K562 (cell line): ENCODE results near the gene DYNLT4. TPM values are rescaled to one million over a fixed set of nuclear protein-coding genes. Genes with fewer than 3 reads are reported as not detected.

ENCODE experiments used
- ATAC-seq: fragments of 200-7000 bp; cut with Tn5 transposase; 3 replicates; pipeline ENCODE4 v1.9.1; 2020; ENCODE audit warnings: moderate library complexity
- BruUV-seq: library from RNA; stranded (reverse); fragments of 400-500 nt; replicated peaks from 2 replicates; lab custom pipeline; 2021; lab: Mats Ljungman, UMichigan
- CTCF ChIA-PET: fragments of 300-600 bp; formaldehyde crosslinking; extraction: SDS; loops from one replicate; lab custom pipeline; 2021; ENCODE audit warnings: low intra/inter-chr PET ratio; lab: Yijun Ruan, JAX
- POLR2A ChIA-PET: fragments of 300-600, 350-650 bp; sonication (Branson Sonifier 250); formaldehyde crosslinking; extraction: SDS; loops from one replicate; lab custom pipeline; 2021; ENCODE audit warnings: antibody characterized with exemption, inconsistent platforms; lab: Yijun Ruan, JAX
- DNase-seq, 4 experiments: peaks; one replicate each; pipeline versions ENCODE4 v3.0.0 to v3.0.0-alpha.2; 2011 to 2018; ENCODE audit warnings: low spot score in 3 of 4, mixed read lengths in 3 of 4; ENCODE audit errors: extremely low read depth in 1 of 4
- FAIRE-seq: peaks from 2 replicates; lab custom pipeline; 2011; peaks lifted over from hg19 to GRCh38; lab: Jason Lieb, UNC
- H2AFZ ChIP-seq: 2 replicates; pipeline ENCODE4 v1.6.0; 2011; ENCODE audit warnings: low read depth, low read length, control low read depth, inconsistent platforms
- H3K27ac ChIP-seq: fragments of 200-600 bp; 3 replicates; pipeline ENCODE4 v1.8.0; 2011; ENCODE audit warnings: low read depth, mild to moderate bottlenecking, control low read depth, inconsistent platforms, low read length, moderate library complexity, mixed read lengths; ENCODE audit errors: extremely low read depth
- H3K27me3 ChIP-seq, 2 experiments: fragments of 300-600 bp in 1 of 2; 2 replicates in 1 of 2; 3 replicates in 1 of 2; pipeline versions ENCODE4 v1.6.0 to v1.8.0; 2011; ENCODE audit warnings: inconsistent platforms in 2 of 2, low read length in 2 of 2, mild to moderate bottlenecking in 1 of 2, mixed read lengths in 1 of 2, moderate library complexity in 1 of 2; ENCODE audit not compliant: control insufficient read depth in 2 of 2, insufficient read depth in 2 of 2
- H3K36me3 ChIP-seq: fragments of 300-600 bp; 3 replicates; pipeline ENCODE4 v1.8.0; 2011; ENCODE audit warnings: mild to moderate bottlenecking, low read length, inconsistent platforms; ENCODE audit not compliant: control insufficient read depth, insufficient read depth
- H3K4me1 ChIP-seq, 2 experiments: fragments of 200-600 bp in 1 of 2; replicated peaks in 1 of 2; 2 replicates in 1 of 2; 3 replicates in 1 of 2; pipeline versions ENCODE4 v1.5.1 to v1.8.0; 2011; ENCODE audit warnings: inconsistent platforms in 2 of 2, low read length in 2 of 2, mild to moderate bottlenecking in 1 of 2, mixed read lengths in 1 of 2, moderate library complexity in 1 of 2; ENCODE audit not compliant: control insufficient read depth in 2 of 2, insufficient read depth in 2 of 2
- H3K4me2 ChIP-seq: 2 replicates; pipeline ENCODE4 v1.6.1; 2011; ENCODE audit warnings: low read length, control low read depth, inconsistent platforms, mixed read lengths; ENCODE audit not compliant: insufficient read depth
- H3K4me3 ChIP-seq: fragments of 200-600 bp; sonication (generic), shearing (Covaris generic); 2 replicates; pipeline ENCODE4 v1.5.1; 2016; ENCODE audit warnings: control low read depth, inconsistent platforms
- H3K79me2 ChIP-seq: fragments of 200-600 bp; 3 replicates; pipeline ENCODE4 v1.8.0; 2011; ENCODE audit warnings: low read length, inconsistent platforms; ENCODE audit not compliant: control insufficient read depth, insufficient read depth
- H3K9ac ChIP-seq, 2 experiments: 2 replicates each; pipeline versions ENCODE4 v1.6.0 to v1.6.1; 2011; ENCODE audit warnings: low read depth in 2 of 2, low read length in 2 of 2, control low read depth in 1 of 2, inconsistent platforms in 1 of 2, mild to moderate bottlenecking in 1 of 2, mixed read lengths in 1 of 2; ENCODE audit not compliant: insufficient read depth in 1 of 2
- H3K9me1 ChIP-seq: one replicate; pipeline ENCODE4 v1.6.0; 2011; ENCODE audit warnings: inconsistent platforms, mild to moderate bottlenecking, low read length, moderate library complexity; ENCODE audit not compliant: control insufficient read depth, insufficient read depth
- H3K9me3 ChIP-seq: replicated peaks from 2 replicates; pipeline ENCODE4 v1.5.1; 2011; ENCODE audit warnings: low read depth, low read length, inconsistent platforms; ENCODE audit not compliant: control insufficient read depth, insufficient read depth
- H4K20me1 ChIP-seq: replicated peaks from 2 replicates; pipeline ENCODE4 v1.6.1; 2011; ENCODE audit warnings: low read length, inconsistent platforms, mixed read lengths; ENCODE audit not compliant: control insufficient read depth, insufficient read depth
- ARID2 ChIP-seq: fragments of 450-650 bp; IDR thresholded peaks from 2 replicates; pipeline ENCODE4 v1.6.1; 2017; ENCODE audit warnings: antibody characterized with exemption, mild to moderate bottlenecking
- HDAC2 ChIP-seq: fragments of 450-650 bp; IDR thresholded peaks from 2 replicates; pipeline ENCODE4 v1.6.1; 2016; ENCODE audit warnings: mild to moderate bottlenecking
- MEF2A ChIP-seq: IDR thresholded peaks from 2 replicates; pipeline ENCODE4 v1.6.1; 2011; ENCODE audit warnings: low read depth, mild to moderate bottlenecking, low read length, moderate library complexity; ENCODE audit not compliant: control insufficient read depth
- MYNN ChIP-seq, 2 experiments: sonication (generic); formaldehyde crosslinking in 1 of 2; IDR thresholded peaks; 2 replicates each; pipeline versions ENCODE4 v1.5.0 to v1.6.1; 2016 to 2020; ENCODE audit warnings: antibody characterized with exemption in 1 of 2, missing genetic modification reagents in 1 of 2
- RBM17 ChIP-seq: fragments of 200-400 bp; formaldehyde crosslinking; IDR thresholded peaks from 2 replicates; pipeline ENCODE4 v1.6.1; 2017; ENCODE audit warnings: low read depth, mild to moderate bottlenecking, low read length, borderline replicate concordance
- SIN3B ChIP-seq: fragments of 450-650 bp; IDR thresholded peaks from 2 replicates; pipeline ENCODE4 v1.6.1; 2017; ENCODE audit warnings: low read depth, mild to moderate bottlenecking, moderate library complexity
- SP1 ChIP-seq: sonication (generic); formaldehyde crosslinking; IDR thresholded peaks from 2 replicates; pipeline ENCODE4 v1.8.1; 2022; ENCODE audit warnings: mild to moderate bottlenecking, missing genetic modification reagents
- STAT5A ChIP-seq: IDR thresholded peaks from 2 replicates; pipeline ENCODE4 v1.6.1; 2012; ENCODE audit warnings: low read length, inconsistent platforms, borderline replicate concordance
- TCF7 ChIP-seq: sonication (generic); IDR thresholded peaks from 2 replicates; pipeline ENCODE4 v1.6.1; 2016; ENCODE audit warnings: antibody characterized with exemption, borderline replicate concordance
- TEAD4 ChIP-seq, 2 experiments: sonication (generic) in 1 of 2; formaldehyde crosslinking in 1 of 2; IDR thresholded peaks; 2 replicates each; pipeline versions ENCODE4 v1.6.1 to v1.8.0; 2012 to 2022; ENCODE audit warnings: borderline replicate concordance in 1 of 2, inconsistent platforms in 1 of 2, low read length in 1 of 2, mild to moderate bottlenecking in 1 of 2, missing genetic modification reagents in 1 of 2
- XRCC5 ChIP-seq: fragments of 200-400 bp; formaldehyde crosslinking; IDR thresholded peaks from 2 replicates; pipeline ENCODE4 v1.6.1; 2017; ENCODE audit warnings: low read depth, mild to moderate bottlenecking, low read length
- ZFP30 ChIP-seq: fragments of 250-450 bp; sonication (Bioruptor Pico); IDR thresholded peaks from 2 replicates; pipeline ENCODE4 v1.8.0; 2022; ENCODE audit warnings: moderate library complexity, mild to moderate bottlenecking, inconsistent platforms, borderline replicate concordance
- ZNF143 ChIP-seq: sonication (generic); formaldehyde crosslinking; IDR thresholded peaks from 2 replicates; pipeline ENCODE4 v1.9.0; 2022; ENCODE audit warnings: mild to moderate bottlenecking, missing genetic modification reagents
- ZNF431 ChIP-seq: sonication (generic); formaldehyde crosslinking; IDR thresholded peaks from 2 replicates; pipeline ENCODE4 v1.8.0; 2022; ENCODE audit warnings: mild to moderate bottlenecking, missing genetic modification reagents
- ZNF778 ChIP-seq: fragments of 450-650 bp; formaldehyde crosslinking; IDR thresholded peaks from 2 replicates; pipeline ENCODE4 v1.4.0; 2020; ENCODE audit warnings: mild to moderate bottlenecking, moderate library complexity
- WGBS: fragments of 100-300 bp; shearing (Covaris generic); methylation state at CpG from one replicate; pipeline ENCODE4 v1.1.6; 2016; ENCODE audit warnings: low coverage, mixed read lengths; ENCODE audit not compliant: insufficient coverage; ENCODE audit errors: missing lambda C conversion rate; 5-methylcytosine and 5-hydroxymethylcytosine counted together
- in situ Hi-C: fragments of 300-500 bp; cut with MboI; formaldehyde crosslinking; loops from 4 replicates; pipeline ENCODE4 v1.15.0; 2018; ENCODE audit warnings: inconsistent platforms, mixed read lengths
- intact Hi-C: fragments of 100-400 bp; cut with micrococcal nuclease; formaldehyde crosslinking; loops from 2 replicates; pipeline ENCODE4 v1.14.2; 2022
- polyA plus RNA-seq, 8 experiments: library from polyadenylated mRNA; depleted of rRNA in 4 of 8; stranded (reverse) in 5 of 8; unstranded in 3 of 8; fragments of >200 nt; fragmentation: Nextera tagmentation in 2 of 8; fragmentation: Illumina TruSeq in 1 of 8; extraction: Ambion mirVana in 2 of 8; extraction: Trizol in 1 of 8; gene quantifications; 2 replicates each; pipeline versions ENCODE4 v1.2.1 to v1.2.3, GENCODE V29; 2011 to 2014; ENCODE audit warnings: inconsistent platforms in 1 of 8, missing spikeins in 1 of 8
- total RNA-seq, 7 experiments: library from RNA; depleted of rRNA in 6 of 7; stranded (reverse); fragments of >200 nt in 6 of 7; fragmentation: Illumina TruSeq in 2 of 7; extraction: Trizol in 2 of 7; gene quantifications; 2 replicates each; pipeline versions ENCODE4 v1.2.1 to v1.2.3, GENCODE V29; 2011 to 2021; ENCODE audit warnings: low replicate concordance in 1 of 7
- TF ChIP-seq, protein P1 (sequence below): fragments of 450-650 bp; IDR thresholded peaks from 2 replicates; pipeline ENCODE4 v1.6.1; 2017; ENCODE audit warnings: mild to moderate bottlenecking, moderate library complexity

DYNLT4 gene
- total and polyA plus RNA-seq, 9 of the 15 experiments (the other 6 are each of a cell fraction or from before 2014, with no cell fraction given) = 0.29 to 0.73 TPM; not detected in 7

DNA sequence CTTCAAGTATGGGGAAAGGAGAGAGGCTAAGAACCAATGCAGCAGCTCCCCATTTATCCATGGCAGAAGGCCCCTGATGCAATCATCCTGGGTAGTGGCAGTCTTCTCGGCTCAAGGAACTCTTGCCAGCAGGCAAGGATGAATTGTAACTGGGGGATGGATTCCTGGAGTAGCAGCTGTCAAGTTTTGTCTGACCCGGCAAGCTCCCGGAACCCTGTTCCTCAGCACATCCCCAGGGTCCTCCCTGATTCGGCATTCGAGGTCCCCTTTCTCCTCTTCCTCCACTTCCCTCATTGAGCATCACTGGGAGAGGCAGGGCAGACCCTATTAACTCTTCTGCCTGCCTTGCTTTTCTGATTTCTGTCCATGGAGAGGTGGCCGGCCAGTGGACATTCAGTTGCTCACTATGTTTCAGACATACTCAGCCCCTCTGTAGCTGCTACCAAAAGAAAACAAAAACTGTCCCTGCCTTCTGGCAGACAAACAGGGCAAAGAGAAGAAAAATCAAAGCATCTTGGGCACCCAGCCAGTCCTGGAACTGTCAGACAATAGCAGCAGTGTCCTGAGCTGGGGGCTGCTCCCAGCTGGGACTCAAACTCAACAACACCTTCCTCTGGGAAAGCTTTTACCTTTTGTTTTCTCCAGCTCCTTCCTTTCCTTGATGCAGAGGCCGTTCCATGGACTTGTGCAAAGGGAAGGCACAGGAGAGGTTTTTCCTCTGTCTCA lies 41.5 kb upstream of the DYNLT4 start:
- H3K4me1 ChIP-seq = peaks cover 0 to 1% of the 10 kb centered on the region in 2 experiments; a peak in 2 of 5 replicates
- no peak overlapping the region for H2AFZ ChIP-seq
- ATAC-seq = no peak
- BruUV-seq = no TSS peak
- H3K9ac ChIP-seq = no peak overlapping the region
- H3K36me3 ChIP-seq = peaks cover 24% of the 10 kb centered on the region; the same call in 2 of the 3 replicates
- no peaks in the 10 kb centered on the region for H3K9me3 ChIP-seq
- no peak overlapping the region for H3K27ac ChIP-seq
- in situ Hi-C loops = no loop called here
- POLR2A ChIA-PET = interaction anchor here (0.5 to 4.1 kb wide), 11 partner anchors 10 to 238 kb away, joined by 3 to 16 read pairs (median 3); partner anchors contain the start of genes PLK3 and RNU5D-1
- no peak overlapping the region for H3K4me3 ChIP-seq
- TF ChIP-seq ZNF431 (CRISPR knock-in tag) = no peak
- TF ChIP-seq RBM17 = no peak
- TF ChIP-seq MYNN (IDR thresholded peaks at IDR 0.05) = no peak
- TF ChIP-seq MYNN (CRISPR knock-in tag; IDR thresholded peaks at IDR 0.05) = no peak
- TF ChIP-seq, protein P1, sequence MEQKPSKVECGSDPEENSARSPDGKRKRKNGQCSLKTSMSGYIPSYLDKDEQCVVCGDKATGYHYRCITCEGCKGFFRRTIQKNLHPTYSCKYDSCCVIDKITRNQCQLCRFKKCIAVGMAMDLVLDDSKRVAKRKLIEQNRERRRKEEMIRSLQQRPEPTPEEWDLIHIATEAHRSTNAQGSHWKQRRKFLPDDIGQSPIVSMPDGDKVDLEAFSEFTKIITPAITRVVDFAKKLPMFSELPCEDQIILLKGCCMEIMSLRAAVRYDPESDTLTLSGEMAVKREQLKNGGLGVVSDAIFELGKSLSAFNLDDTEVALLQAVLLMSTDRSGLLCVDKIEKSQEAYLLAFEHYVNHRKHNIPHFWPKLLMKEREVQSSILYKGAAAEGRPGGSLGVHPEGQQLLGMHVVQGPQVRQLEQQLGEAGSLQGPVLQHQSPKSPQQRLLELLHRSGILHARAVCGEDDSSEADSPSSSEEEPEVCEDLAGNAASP = no peak
- no peak for TF ChIP-seq TEAD4 (IDR thresholded peaks at IDR 0.05; ENCODE audit: low read length)
- no peak for TF ChIP-seq TEAD4 (CRISPR knock-in tag; IDR thresholded peaks at IDR 0.05; ENCODE audit: borderline replicate concordance)
- no peak for TF ChIP-seq XRCC5
- TF ChIP-seq MEF2A = no peak
- TF ChIP-seq ARID2 = no peak
- no peak for TF ChIP-seq SP1 (CRISPR knock-in tag)
- TF ChIP-seq STAT5A = no peak
- TF ChIP-seq ZFP30 (CRISPR knock-in tag) = no peak
- TF ChIP-seq SIN3B = no peak
- TF ChIP-seq ZNF778 = no peak
- TF ChIP-seq HDAC2 = no peak
- no peak for TF ChIP-seq ZNF143 (CRISPR knock-in tag)
- no peak for TF ChIP-seq TCF7
- TF ChIP-seq, all 486 proteins: peak for 0
- Histone ChIP-seq H3K4me2 (no peak overlapping the region), H3K9me1 (no peaks in the 10 kb centered on the region), H3K79me2 (no peaks in the 10 kb centered on the region), H4K20me1 (no peaks in the 10 kb centered on the region), H3K27me3 (no peaks in the 10 kb centered on the region)
- FAIRE-seq (no peak), DNase-seq (no peak)
- intact Hi-C loops = no loop called here
- WGBS = 83% methylated on average over 7 of the region's 7 CpGs
- CTCF ChIA-PET = no interaction called here
